Astrocyte (in vitro differentiated cells and primary cell): Measurements from ENCODE around the gene VAC14. TPM values are rescaled to one million over a fixed set of nuclear protein-coding genes. Genes with fewer than 3 reads are reported as not detected.

Experiments used
- DNase-seq: peaks from one replicate; pipeline ENCODE4 v3.0.0-alpha.2; 2010; ENCODE audit warnings: low read depth
- FAIRE-seq: peaks from 2 replicates; lab custom pipeline; 2011; peaks lifted over from hg19 to GRCh38; lab: Jason Lieb, UNC
- H2AFZ ChIP-seq: 2 replicates; pipeline ENCODE4 v1.6.0; 2012; ENCODE audit warnings: low read depth, low read length, inconsistent platforms
- H3K27ac ChIP-seq: 2 replicates; pipeline ENCODE4 v1.5.1; 2011; ENCODE audit warnings: low read depth, low read length, inconsistent platforms
- H3K27me3 ChIP-seq: 2 replicates; pipeline ENCODE4 v1.6.0; 2011; ENCODE audit warnings: low read length, inconsistent platforms; ENCODE audit not compliant: insufficient read depth
- H3K36me3 ChIP-seq: 2 replicates; pipeline ENCODE4 v1.5.1; 2011; ENCODE audit warnings: low read length, inconsistent platforms; ENCODE audit not compliant: insufficient read depth
- H3K4me1 ChIP-seq: 2 replicates; pipeline ENCODE4 v1.5.1; 2011; ENCODE audit warnings: low read length, inconsistent platforms; ENCODE audit not compliant: insufficient read depth
- H3K4me2 ChIP-seq: 2 replicates; pipeline ENCODE4 v1.6.0; 2012; ENCODE audit warnings: low read length, inconsistent platforms
- H3K4me3 ChIP-seq: 2 replicates; pipeline ENCODE4 v1.5.1; 2011; ENCODE audit warnings: low read depth, mild to moderate bottlenecking, low read length, inconsistent platforms; ENCODE audit not compliant: insufficient read depth
- H3K79me2 ChIP-seq: 2 replicates; pipeline ENCODE4 v1.6.0; 2012; ENCODE audit warnings: mild to moderate bottlenecking, low read length, inconsistent platforms; ENCODE audit not compliant: insufficient read depth
- H3K9ac ChIP-seq: 2 replicates; pipeline ENCODE4 v1.6.0; 2012; ENCODE audit warnings: mild to moderate bottlenecking, low read length, inconsistent platforms
- H3K9me3 ChIP-seq: 2 replicates; pipeline ENCODE4 v1.5.1; 2012; ENCODE audit warnings: low read depth, mild to moderate bottlenecking, low read length, inconsistent platforms; ENCODE audit not compliant: insufficient read depth
- H4K20me1 ChIP-seq: 2 replicates; pipeline ENCODE4 v1.6.0; 2012; ENCODE audit warnings: low read length, inconsistent platforms; ENCODE audit not compliant: insufficient read depth
- H3K27ac Mint-ChIP-seq: one replicate; pipeline ENCODE4 v1.8.0; 2021; ENCODE audit warnings: mild to moderate bottlenecking, mixed read lengths; ENCODE audit not compliant: unreplicated experiment
- H3K27me3 Mint-ChIP-seq: one replicate; pipeline ENCODE4 v1.8.0; 2021; ENCODE audit warnings: low read depth, mixed read lengths; ENCODE audit not compliant: unreplicated experiment
- H3K36me3 Mint-ChIP-seq: one replicate; pipeline ENCODE4 v1.8.0; 2021; ENCODE audit warnings: low read depth, mixed read lengths; ENCODE audit not compliant: unreplicated experiment
- H3K4me1 Mint-ChIP-seq: one replicate; pipeline ENCODE4 v1.8.0; 2021; ENCODE audit warnings: low read depth, mixed read lengths; ENCODE audit not compliant: unreplicated experiment
- H3K4me3 Mint-ChIP-seq: one replicate; pipeline ENCODE4 v1.8.0; 2021; ENCODE audit warnings: mild to moderate bottlenecking, moderate library complexity, mixed read lengths; ENCODE audit not compliant: unreplicated experiment
- H3K9me3 Mint-ChIP-seq: one replicate; pipeline ENCODE4 v1.8.0; 2021; ENCODE audit warnings: mild to moderate bottlenecking, mixed read lengths; ENCODE audit not compliant: unreplicated experiment
- CTCF ChIP-seq: IDR thresholded peaks from 2 replicates; pipeline ENCODE4 v1.5.1; 2011; ENCODE audit warnings: low read depth, mild to moderate bottlenecking, inconsistent platforms, low read length, moderate library complexity; ENCODE audit not compliant: insufficient read depth
- EZH2 ChIP-seq: IDR thresholded peaks from 2 replicates; pipeline ENCODE4 v1.6.1; 2012; ENCODE audit warnings: mild to moderate bottlenecking, low read length, inconsistent platforms; ENCODE audit not compliant: insufficient read depth
- total RNA-seq: library from RNA; stranded (reverse); gene quantifications from 2 replicates; pipeline ENCODE4 v1.2.1, GENCODE V29; 2021

VAC14 gene
- total RNA-seq, 1 donor from 2014 or later, result 27.8 TPM

GRCh38 chr16:70709942-70710341 lies 91.0 kb downstream of the VAC14 start:
- Histone ChIP-seq H4K20me1 (no peaks in the 10 kb centered on the region), H3K27ac (no peak overlapping the region), H2AFZ (no peak overlapping the region), H3K4me2 (no peak overlapping the region), H3K4me1 (peaks cover 24% of the 10 kb centered on the region), H3K9ac (no peak overlapping the region), H3K79me2 (no peaks in the 10 kb centered on the region), H3K9me3 (no peaks in the 10 kb centered on the region), H3K36me3 (no peaks in the 10 kb centered on the region), H3K4me3 (no peak overlapping the region), H3K27me3 (no peaks in the 10 kb centered on the region)
- no peak for DNase-seq
- Mint-ChIP-seq H3K9me3 (no peaks in the 10 kb centered on the region), H3K27me3 (no peaks in the 10 kb centered on the region), H3K4me1 (peaks cover 28% of the 10 kb centered on the region), H3K4me3 (no peak overlapping the region), H3K36me3 (peaks cover 3% of the 10 kb centered on the region), H3K27ac (no peak overlapping the region)
- no peak for FAIRE-seq
- TF ChIP-seq CTCF (no peak), EZH2 (no peak)

GRCh38 chr16:70709457-70709856 lies 91.5 kb downstream of the VAC14 start:
- Histone ChIP-seq H3K4me1 (peaks cover 22% of the 10 kb centered on the region), H3K9me3 (no peaks in the 10 kb centered on the region), H4K20me1 (no peaks in the 10 kb centered on the region), H3K27me3 (no peaks in the 10 kb centered on the region), H3K9ac (no peak overlapping the region), H2AFZ (no peak overlapping the region), H3K4me2 (no peak overlapping the region), H3K79me2 (no peaks in the 10 kb centered on the region), H3K4me3 (no peak overlapping the region), H3K36me3 (no peaks in the 10 kb centered on the region), H3K27ac (no peak overlapping the region)
- FAIRE-seq, result no peak
- no peak for DNase-seq
- H3K4me3 Mint-ChIP-seq, result no peak overlapping the region
- no peak overlapping the region for H3K27ac Mint-ChIP-seq
- no peak for TF ChIP-seq EZH2
- no peak for TF ChIP-seq CTCF
- H3K9me3 Mint-ChIP-seq, result no peaks in the 10 kb centered on the region
- H3K36me3 Mint-ChIP-seq, result peaks cover 3% of the 10 kb centered on the region
- peaks cover 23% of the 10 kb centered on the region for H3K4me1 Mint-ChIP-seq
- H3K27me3 Mint-ChIP-seq, result no peaks in the 10 kb centered on the region

- H3K4me2 ChIP-seq, result no peak overlapping the region
- no peak overlapping the region for H3K9ac ChIP-seq
- no peak overlapping the region for H3K4me3 ChIP-seq
- Mint-ChIP-seq H3K27ac (no peak overlapping the region), H3K27me3 (no peaks in the 10 kb centered on the region), H3K9me3 (no peaks in the 10 kb centered on the region), H3K36me3 (peaks cover 3% of the 10 kb centered on the region), H3K4me1 (peaks cover 17% of the 10 kb centered on the region), H3K4me3 (no peak overlapping the region)
- no peak overlapping the region for H3K27ac ChIP-seq
- no peak for TF ChIP-seq EZH2
- no peak for TF ChIP-seq CTCF
- DNase-seq (no peak), FAIRE-seq (no peak)
- no peaks in the 10 kb centered on the region for H3K79me2 ChIP-seq
- H4K20me1 ChIP-seq, result no peaks in the 10 kb centered on the region
- peaks cover 27% of the 10 kb centered on the region for H3K4me1 ChIP-seq
- H3K27me3 ChIP-seq, result no peaks in the 10 kb centered on the region
- no peak overlapping the region for H2AFZ ChIP-seq
- H3K36me3 ChIP-seq, result no peaks in the 10 kb centered on the region
- H3K9me3 ChIP-seq, result no peaks in the 10 kb centered on the region
Observed at GRCh38 chr16:70708366-70709246, 92.4 kb downstream of the VAC14 start.
